ENCODE results near the gene BFAR.
"Not testable (repeated sequence)": the region's sequence is repeated elsewhere in the genome, so short reads cannot be mapped to it uniquely, and the experiment has no call there.

The BFAR gene

DNA sequence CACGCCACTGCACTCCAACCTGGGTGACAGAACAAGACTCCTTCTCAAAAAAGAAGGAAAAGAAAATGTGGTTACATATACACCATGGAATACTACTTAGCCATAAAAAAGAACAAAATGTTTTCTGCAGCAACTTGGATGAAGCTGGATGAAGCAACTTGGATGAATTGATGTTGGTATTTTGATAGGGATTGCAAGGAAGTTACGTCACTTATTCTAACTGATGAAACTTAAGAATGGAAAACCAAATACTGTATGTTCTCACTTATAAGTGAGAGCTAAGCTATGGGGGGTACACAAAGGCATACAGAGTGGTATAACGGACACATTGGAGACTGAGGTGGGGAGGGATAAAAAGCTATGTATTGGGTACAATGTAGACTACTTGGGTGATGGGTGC is 43.9 kb downstream of the BFAR start:
- no peak overlapping the region for H3K4me3 ChIP-seq (ENCODE audit: low read depth, low read length)
- TF ChIP-seq, protein P1, sequence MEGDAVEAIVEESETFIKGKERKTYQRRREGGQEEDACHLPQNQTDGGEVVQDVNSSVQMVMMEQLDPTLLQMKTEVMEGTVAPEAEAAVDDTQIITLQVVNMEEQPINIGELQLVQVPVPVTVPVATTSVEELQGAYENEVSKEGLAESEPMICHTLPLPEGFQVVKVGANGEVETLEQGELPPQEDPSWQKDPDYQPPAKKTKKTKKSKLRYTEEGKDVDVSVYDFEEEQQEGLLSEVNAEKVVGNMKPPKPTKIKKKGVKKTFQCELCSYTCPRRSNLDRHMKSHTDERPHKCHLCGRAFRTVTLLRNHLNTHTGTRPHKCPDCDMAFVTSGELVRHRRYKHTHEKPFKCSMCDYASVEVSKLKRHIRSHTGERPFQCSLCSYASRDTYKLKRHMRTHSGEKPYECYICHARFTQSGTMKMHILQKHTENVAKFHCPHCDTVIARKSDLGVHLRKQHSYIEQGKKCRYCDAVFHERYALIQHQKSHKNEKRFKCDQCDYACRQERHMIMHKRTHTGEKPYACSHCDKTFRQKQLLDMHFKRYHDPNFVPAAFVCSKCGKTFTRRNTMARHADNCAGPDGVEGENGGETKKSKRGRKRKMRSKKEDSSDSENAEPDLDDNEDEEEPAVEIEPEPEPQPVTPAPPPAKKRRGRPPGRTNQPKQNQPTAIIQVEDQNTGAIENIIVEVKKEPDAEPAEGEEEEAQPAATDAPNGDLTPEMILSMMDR (IDR thresholded peaks at IDR 0.05; ENCODE audit: insufficient read depth, low read depth, low read length, missing control alignments) = no peak
- no peak for DNase-seq (ENCODE audit: low read depth)

DNA sequence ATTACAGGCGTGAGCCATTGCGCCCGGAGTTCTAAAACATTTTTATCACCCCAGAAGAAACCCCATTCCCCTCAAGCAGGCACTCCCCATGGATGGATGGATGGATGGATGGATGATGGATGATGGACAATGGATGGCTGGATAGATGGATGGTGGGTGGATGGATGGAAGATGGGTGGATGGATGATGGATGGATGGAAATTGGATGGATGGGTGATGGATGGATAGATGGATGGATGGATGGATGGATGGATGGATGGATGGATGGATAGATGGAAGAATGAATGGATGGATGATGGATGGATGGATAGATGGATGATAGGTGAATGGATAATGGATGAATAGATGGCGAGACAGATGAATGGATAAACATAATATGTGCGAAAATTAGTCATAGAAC is 44.9 kb downstream of the BFAR start:
- TF ChIP-seq, protein P1 (IDR thresholded peaks at IDR 0.05; ENCODE audit: insufficient read depth, low read depth, low read length, missing control alignments) = no peak
- no peak overlapping the region for H3K4me3 ChIP-seq (ENCODE audit: low read depth, low read length)
- no peak for DNase-seq (ENCODE audit: low read depth)

DNA sequence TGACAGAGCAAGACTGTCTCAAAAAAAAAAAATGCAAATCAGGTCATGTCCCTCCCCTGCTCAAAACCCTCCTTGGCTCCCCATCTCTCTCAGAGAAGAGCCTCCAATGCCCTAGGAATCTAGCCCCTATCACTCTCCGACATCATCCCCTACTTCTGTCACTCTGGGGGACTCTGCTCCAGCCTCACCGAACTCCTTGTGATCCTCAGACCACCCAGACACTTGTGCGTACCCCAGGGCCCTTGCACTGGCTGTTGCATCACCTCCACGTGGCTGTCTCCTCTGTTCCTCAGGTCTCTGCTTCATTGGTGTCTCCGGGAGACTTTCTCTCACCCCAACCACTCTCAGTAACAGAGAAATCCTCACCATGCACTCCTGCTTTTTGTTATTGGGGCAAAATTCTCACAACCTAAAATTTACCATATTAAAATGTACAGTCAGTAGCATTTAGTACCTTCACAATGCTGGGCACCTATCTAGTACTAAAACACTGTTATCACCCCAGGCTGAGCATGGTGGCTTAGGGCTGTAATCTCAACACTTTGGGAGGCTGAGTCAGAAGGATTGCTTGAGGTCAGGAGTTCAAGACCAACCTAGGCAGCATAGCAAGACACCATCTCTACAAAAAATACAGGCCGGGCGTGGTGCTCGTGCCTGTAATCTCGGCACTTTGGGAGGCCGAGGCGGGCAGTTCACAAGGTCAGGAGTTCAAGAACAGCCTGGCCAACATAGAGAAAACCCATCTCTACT is 46.2 kb downstream of the BFAR start:
- TF ChIP-seq, protein P1 (IDR thresholded peaks at IDR 0.05; ENCODE audit: insufficient read depth, low read depth, low read length, missing control alignments) = no peak

DNA sequence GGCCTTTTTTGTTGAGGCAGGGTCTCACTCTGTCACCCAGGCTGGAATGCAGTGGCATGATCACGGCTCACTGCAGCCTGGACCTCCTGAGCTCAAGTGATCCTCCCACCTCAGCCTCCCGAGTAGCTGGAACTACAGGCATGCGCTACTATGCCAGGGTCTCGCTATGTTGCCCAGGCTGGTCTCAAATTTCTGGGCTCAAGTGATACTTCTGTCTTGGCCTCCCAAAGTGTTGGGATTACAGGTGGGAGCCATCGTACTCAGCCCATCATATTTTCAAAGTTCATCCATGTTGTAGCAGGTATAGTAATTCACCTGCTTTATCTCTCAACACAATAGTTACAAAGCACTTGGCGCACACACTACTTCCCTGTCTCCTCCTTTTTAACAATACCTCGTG is 47.6 kb downstream of the BFAR start:
- not testable (repeated sequence) for DNase-seq (ENCODE audit: low read depth); H3K4me3 ChIP-seq (ENCODE audit: low read depth, low read length)

More for the DNA sequence above, 46.2 kb downstream of the BFAR start:
- no peak for DNase-seq (ENCODE audit: low read depth)
- no peak overlapping the region for H3K4me3 ChIP-seq (ENCODE audit: low read depth, low read length)

DNA sequence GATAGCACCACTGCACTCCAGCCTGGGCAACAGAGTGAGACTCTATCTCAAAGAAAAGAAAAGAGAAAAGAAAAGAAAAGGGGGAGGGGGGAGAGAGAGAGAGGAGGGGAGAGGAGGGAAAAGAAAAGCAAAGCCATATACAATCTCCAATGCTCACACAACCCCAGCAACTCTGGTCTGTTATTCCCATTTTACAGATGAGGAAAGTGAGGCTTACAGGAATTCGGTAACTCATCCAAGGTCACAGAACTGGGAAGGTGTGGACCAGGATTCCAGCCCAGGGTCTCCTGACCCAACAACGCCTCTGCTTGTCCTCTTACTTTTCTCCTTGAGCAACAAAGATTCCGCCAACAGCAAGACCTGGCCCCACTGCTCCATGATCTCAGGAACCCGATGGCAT is 48.4 kb downstream of the BFAR start:
- TF ChIP-seq, protein P1 (IDR thresholded peaks at IDR 0.05; ENCODE audit: insufficient read depth, low read depth, low read length, missing control alignments) = no peak
- DNase-seq (ENCODE audit: low read depth) = no peak
- H3K4me3 ChIP-seq (ENCODE audit: low read depth, low read length) = no peak overlapping the region

DNA sequence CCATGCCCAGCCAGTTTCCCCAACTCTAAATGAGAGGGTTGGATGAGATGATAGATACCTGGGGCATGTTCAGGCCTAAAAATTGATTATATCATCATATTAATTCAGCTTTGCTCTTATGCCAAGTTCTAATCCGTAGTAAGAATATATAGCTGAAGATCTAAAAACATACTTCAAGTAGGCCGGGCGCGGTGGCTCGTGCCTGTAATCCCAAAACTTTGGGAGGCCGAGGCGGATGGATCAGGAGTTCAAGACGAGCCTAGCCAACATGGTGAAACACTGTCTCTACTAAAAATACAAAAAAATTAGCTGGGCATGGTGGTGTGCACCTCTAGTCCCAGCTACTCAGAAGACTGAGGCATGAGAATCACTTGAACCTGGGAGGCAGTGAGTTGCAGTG is 49.4 kb downstream of the BFAR start:
- no peak for DNase-seq (ENCODE audit: low read depth)
- no peak overlapping the region for H3K4me3 ChIP-seq (ENCODE audit: low read depth, low read length)
- TF ChIP-seq, protein P1 (IDR thresholded peaks at IDR 0.05; ENCODE audit: insufficient read depth, low read depth, low read length, missing control alignments) = no peak

DNA sequence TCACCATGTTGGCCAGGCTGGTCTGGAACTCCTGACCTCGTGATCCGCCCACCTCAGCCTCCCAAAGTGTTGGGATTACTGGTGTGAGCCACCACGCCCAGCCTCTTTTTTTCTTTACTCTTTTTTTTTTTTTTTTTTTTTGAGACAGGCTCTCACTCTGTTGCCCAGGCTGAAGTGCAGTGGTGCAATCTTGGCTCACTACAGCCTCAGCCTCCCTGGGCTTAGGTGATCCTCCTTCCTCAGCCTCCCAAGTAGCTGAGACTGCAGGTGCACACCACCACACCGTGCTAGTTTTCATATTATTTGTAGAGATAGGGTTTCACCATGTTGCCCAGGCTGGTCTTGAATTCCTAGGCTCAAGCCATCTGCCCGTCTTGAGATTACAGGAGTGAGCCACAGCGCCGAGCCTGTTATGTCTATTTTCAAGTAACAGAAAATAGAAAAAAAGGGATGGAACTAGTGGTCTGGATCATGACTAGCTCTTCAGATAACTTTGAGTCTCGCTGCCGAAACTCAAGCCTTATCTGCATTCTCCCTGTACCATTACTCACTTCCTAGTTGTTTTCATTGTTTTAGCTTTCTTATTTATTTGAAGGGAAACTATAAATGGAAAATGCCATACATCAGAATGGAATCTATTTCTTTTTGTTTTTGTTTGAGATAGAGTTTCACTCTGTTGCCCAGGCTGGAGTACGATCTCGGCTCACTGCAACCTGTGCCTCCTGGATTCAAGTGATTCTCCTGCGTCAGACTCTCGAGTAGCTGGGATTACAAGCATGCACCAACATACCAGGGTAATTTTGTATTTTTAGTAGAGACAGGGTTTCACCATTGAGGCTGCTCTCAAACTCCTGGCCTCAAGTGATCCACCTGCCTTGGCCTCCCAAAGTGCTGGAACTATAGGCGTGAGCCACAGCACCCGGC is 53.4 kb downstream of the BFAR start:
- not testable (repeated sequence) for H3K4me3 ChIP-seq (ENCODE audit: low read depth, low read length); DNase-seq (ENCODE audit: low read depth)

DNA sequence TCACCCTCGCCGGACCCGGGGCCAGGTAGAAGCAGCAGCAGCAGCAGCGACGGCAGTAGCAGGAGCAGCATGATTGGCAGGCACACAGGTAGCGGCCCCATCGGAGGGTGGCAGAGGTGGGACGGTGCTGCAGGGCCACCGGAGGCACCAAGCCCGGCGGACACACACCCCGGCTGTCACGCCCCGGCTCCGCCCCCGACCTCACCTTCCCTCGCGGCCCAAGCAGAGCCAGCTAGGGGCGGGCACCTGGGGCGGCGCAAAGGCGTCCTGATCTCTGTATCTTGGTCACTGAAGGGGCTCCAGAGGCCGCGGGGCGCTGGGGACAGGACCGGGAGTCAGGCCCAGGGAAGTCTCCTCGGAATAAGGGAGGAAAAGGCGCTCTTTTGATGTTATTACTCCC is 61.4 kb downstream of the BFAR start, which contains the start of gene PLA2G10:
TSS of gene PLA2G10 (minus strand) at position 180 of the 400 bp plus-strand sequence. CDS start at position 101, 79 bp downstream.
- not testable (repeated sequence) for DNase-seq (ENCODE audit: low read depth); H3K4me3 ChIP-seq (ENCODE audit: low read depth, low read length)

DNA sequence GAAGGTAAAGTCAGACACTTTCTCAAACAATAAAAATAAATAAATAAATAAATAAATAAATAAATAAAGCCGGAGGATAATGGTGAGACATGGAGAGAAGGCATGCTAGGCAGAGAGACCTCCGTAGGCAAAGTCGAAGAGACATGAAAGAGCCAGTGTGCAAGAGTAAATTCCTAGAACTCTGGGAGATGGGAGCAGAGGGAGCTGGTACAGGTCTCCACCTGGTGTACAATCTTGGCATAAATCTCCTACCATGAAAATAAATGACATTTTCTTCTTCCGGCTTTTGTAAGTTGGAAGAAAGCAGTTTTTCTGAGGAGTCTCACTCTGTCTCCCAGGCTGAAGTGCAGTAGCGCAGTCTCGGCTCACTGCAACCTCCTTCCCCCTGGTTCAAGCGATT is 69.1 kb downstream of the BFAR start:
- H3K4me3 ChIP-seq (ENCODE audit: low read depth, low read length); DNase-seq (ENCODE audit: low read depth): not testable (repeated sequence)

DNA sequence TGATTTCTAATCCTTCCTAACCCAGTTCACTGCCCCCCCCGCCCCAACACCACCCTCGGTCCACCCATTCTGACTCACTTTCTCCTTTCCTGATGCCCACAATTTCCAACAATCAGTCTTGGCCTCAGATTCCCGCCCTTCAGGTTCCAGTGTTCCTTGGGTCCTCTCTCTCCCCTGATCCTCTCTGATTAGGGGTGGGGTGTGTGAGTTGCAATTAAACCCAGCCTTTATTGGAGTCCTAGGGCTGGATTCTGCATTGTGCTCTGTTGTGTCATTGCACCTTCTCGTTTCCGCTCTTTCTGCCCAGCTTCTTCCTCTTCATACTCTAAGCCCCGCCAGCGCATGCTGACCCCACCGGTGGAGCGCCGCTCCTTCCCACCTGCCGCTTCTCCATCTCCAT is 69.9 kb downstream of the BFAR start:
- H3K4me3 ChIP-seq (ENCODE audit: low read depth, low read length); DNase-seq (ENCODE audit: low read depth): not testable (repeated sequence)

DNA sequence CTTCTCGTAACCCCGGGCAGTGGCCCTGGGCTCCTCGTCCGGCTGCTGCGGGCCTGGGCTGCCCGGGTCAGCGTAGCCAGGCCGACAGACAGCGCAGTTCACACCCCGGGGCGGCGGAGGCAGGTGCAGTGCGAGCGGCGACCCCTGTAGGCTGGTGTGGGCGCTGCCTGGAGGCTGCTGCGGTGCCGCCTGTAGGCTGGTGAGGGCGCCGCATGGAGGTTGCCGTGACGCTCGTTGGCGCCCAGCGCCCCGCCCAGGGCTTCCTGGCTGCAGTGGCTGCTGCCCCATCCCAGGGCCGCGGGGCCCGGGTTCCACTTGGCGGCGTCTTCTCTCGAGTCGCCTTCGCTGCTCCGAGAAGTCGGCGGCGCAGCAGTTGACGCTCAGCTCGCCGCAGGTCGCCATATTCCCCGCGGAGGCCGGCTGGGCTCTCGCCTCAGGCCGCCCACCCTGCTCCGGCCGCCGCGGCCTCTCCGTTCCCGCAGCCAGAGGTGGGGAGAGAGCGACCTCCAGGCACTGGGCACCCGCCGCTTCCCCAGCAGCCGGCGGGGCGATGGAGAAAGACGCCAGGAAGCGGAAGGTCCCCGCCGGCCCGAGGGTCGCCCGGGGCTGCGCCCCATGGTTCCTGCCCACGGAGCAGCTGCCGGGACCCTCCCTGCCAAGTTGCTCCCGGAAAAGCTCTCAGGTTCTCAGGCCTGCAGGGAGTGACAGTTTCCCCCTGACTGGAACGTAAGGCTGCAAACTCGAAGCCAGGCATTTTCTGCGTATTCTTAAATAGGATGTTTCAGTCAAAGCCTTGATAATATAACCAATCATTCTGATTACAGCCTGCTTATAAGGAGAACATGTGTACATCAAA is 70.6 kb downstream of the BFAR start, which contains the start of gene NPIPA3:
TSS of gene NPIPA3 (plus strand) at position 256 of the 856 bp plus-strand sequence. CDS start 5,533 bp downstream, outside the sequence.
- not testable (repeated sequence) for DNase-seq (ENCODE audit: low read depth); H3K4me3 ChIP-seq (ENCODE audit: low read depth, low read length)

Measured in GM12865 (cell line).